GM19239 (cell line): ENCODE results near the gene OR4C13.
A peak's percentile ranks its signal among the peaks of the same experiment; 100 is the strongest.
"Not testable (repeated sequence)": the region's sequence is repeated elsewhere in the genome, so short reads cannot be mapped to it uniquely, and the experiment has no call there.

Source experiments
- DNase-seq: peaks from one replicate; pipeline ENCODE4 v3.0.0; 2011; ENCODE audit warnings: low spot score; ENCODE audit not compliant: insufficient read length
- FAIRE-seq: peaks from 2 replicates; lab custom pipeline; 2011; peaks lifted over from hg19 to GRCh38; lab: Jason Lieb, UNC

OR4C13 gene

GRCh38 chr11:49952091-49952490, at the start of gene OR4C13:
Gene OR4C13, plus strand, starts transcription at chr11:49952391. Its CDS starts 32 bp downstream, at chr11:49952423.
- DNase-seq = no peak
- FAIRE-seq = no peak

- FAIRE-seq, DNase-seq: not testable (repeated sequence)
Measured at GRCh38 chr11:49911516-49911915, 40.7 kb upstream of the OR4C13 start.

- not testable (repeated sequence) for DNase-seq, FAIRE-seq
Measured at GRCh38 chr11:49948701-49949100, 3.5 kb upstream of the OR4C13 start.

GRCh38 chr11:49973439-49973838, 21.2 kb downstream of the OR4C13 start:
- not testable (repeated sequence) for DNase-seq, FAIRE-seq

GRCh38 chr11:49982435-49982834, 30.2 kb downstream of the OR4C13 start, which contains the start of gene OR4C12:
Gene OR4C12, minus strand, starts transcription at chr11:49982535. Its CDS starts 34 bp downstream, at chr11:49982501.
- DNase-seq = not testable (repeated sequence)

GRCh38 chr11:49995565-49995964, 43.4 kb downstream of the OR4C13 start:
- FAIRE-seq (no peak), DNase-seq (peak; percentile 1)

More at GRCh38 chr11:49982435-49982834, 30.2 kb downstream of the OR4C13 start, which contains the start of gene OR4C12:
- not testable (repeated sequence) for FAIRE-seq
